Measurements from ENCODE around the gene ZCCHC12.
A peak's percentile ranks its signal among the peaks of the same experiment; 100 is the strongest.
"Not testable (repeated sequence)": the region's sequence is repeated elsewhere in the genome, so short reads cannot be mapped to it uniquely, and the experiment has no call there.

The ZCCHC12 gene

DNA sequence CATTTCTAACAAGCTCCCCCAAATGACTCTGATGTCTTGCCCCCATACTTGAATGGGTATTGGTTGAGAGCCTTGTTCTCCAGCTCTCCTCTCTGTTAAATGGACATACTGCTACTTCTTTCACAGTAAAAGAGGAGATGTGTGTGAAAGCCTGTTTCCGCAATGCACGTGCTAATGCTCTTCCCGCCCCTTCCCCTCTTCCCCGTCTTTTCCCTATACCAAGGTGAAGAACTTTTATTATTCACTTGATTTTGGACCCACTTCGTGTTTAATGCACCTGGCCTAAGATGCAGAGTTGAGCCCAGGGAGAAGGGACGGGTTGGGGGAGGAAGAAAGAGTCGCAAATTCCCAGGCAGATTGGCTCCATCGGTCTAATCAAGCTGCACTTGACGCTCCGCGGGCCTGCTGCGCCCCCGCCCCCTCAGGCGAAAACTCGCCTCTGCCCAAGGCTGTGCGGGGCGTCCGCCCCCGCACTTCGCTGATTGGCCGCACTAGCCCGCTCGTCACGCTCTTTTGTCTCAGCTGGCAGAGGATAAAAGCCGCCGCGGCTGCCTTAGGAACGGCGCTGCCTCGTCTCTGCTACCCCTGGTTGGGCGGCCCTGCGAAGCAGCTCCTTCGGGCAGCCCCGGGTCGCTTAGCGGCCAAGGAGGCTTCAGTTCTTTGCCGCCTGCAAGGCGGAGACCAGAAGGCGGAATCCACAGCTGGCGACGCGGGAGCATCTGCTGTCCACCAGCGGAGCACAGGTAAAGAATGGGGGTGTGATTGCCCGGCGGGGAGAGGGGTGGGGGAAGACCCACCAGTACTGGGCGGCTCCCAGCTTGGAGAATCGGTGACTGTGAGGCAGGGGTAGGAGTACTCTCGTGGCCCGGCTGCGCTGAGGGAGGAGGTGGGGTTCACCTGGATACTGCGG, at the start of gene ZCCHC12:
ZCCHC12 (plus strand) TSS at position 562 of the 910 bp plus-strand sequence. CDS start 1,421 bp downstream, outside the sequence.
- DNase-seq = no peak

DNA sequence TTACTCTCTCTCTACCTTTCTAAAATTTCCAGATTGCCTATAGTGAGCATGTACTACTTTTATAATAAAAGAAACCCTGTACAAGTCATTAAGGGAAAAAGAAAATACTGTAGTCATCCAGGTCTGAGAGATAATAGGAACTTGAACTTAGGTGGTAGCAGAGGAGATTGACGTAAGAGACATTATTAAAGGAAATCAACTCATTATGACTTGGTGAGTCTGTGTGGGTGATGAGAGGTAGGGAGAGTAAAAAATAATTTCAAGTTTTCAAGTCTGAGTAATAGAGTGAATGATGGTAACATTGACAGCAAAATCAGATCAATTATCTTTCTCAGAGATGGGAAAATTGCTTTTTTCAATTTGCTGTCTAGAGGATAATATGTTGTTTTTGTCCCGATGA, 44.0 kb upstream of the ZCCHC12 start:
- no peak for DNase-seq

GRCh38 chrX:118780509-118780908, 43.1 kb upstream of the ZCCHC12 start:
- no peak for DNase-seq

GRCh38 chrX:118780911-118781310, 42.7 kb upstream of the ZCCHC12 start:
- DNase-seq = no peak

DNA sequence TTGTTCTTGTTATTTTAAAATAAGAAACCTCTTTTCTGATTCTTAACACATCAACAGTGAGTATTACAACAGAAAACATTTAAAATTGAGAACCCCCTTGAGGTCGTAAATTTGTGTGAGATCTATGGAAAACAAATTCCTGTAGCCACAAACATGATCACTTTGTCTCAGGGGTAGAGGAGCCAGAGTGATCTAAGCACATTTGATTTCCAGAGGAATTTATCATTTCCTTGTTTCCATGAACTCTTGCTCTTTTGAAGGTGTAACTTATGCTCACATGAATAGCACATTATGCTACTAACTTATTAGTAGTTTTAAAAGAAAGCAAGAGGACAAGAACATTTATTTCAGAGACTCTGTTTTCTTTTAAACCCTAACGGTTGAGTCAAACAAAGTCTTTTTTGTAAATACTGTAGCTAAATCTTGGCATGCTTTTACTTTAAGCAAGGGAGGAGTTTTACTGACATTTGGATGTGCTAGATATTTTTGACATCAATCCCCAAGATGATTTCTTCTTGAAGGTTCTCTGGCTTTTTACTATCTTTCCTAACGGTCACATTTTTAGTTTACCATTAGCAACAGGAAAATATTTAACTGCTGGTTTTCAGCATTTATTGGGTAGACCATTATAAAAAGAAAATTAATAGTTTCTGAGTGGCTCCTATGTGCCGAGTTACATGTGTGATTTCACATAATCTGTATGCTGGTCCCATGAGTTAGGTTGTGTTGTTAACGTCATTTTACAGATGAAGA, 27.9 kb upstream of the ZCCHC12 start:
- no peak for DNase-seq

DNA sequence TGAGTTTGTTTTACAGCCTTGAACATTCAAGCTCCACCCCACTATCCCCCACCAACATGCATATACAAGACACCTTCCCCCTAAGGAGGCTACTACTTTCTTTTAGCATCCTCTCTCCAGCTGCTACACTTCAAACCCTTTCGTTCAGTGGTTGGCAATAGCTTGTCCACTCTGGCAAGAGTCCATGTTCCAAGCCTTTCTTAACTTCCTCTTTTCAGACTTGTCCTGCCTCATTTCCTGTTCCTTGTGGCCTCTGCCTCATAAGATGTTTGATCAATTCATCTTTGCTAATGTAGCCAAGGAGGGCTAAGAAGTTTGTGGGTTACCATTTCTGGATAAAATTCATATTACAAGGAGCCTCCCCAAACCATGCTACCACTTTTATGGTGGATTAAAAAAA, 20.8 kb upstream of the ZCCHC12 start:
- DNase-seq = no peak

GRCh38 chrX:118807151-118808017, 16.2 kb upstream of the ZCCHC12 start:
- peak in 1 of 2 experiments; percentile 1 for DNase-seq

DNA sequence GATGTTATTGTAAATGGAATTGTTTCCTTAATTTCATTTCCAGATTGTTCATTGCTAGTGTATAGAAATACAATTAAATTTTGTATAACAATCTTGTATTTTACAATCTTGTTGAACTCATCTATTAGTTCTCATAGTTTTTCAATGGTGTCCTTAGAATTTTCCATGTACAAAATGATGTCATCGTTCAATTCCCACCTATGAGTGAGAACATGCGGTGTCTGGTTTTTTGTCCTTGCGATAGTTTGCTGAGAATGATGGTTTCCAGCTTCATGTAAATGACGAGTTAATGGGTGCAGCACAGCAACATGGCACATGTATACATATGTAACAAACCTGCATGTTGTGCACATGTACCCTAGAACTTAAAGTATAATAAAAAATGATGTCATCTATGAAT, 6.4 kb upstream of the ZCCHC12 start:
- DNase-seq = not testable (repeated sequence)

- DNase-seq = no peak
These were observed 628 bp downstream of the ZCCHC12 start for GRCh38 chrX:118824173-118824730.

GRCh38 chrX:118825227-118825626, 1.6 kb downstream of the ZCCHC12 start:
- no peak for DNase-seq

- DNase-seq = peak in 1 of 2 experiments; percentile 3
These were observed 15.8 kb downstream of the ZCCHC12 start for GRCh38 chrX:118839334-118839958.

- peak in 1 of 2 experiments; percentile 25 for DNase-seq
These were observed 24.1 kb downstream of the ZCCHC12 start for GRCh38 chrX:118847676-118848075.

GRCh38 chrX:118853596-118853995, 30.0 kb downstream of the ZCCHC12 start:
- no peak for DNase-seq

DNA sequence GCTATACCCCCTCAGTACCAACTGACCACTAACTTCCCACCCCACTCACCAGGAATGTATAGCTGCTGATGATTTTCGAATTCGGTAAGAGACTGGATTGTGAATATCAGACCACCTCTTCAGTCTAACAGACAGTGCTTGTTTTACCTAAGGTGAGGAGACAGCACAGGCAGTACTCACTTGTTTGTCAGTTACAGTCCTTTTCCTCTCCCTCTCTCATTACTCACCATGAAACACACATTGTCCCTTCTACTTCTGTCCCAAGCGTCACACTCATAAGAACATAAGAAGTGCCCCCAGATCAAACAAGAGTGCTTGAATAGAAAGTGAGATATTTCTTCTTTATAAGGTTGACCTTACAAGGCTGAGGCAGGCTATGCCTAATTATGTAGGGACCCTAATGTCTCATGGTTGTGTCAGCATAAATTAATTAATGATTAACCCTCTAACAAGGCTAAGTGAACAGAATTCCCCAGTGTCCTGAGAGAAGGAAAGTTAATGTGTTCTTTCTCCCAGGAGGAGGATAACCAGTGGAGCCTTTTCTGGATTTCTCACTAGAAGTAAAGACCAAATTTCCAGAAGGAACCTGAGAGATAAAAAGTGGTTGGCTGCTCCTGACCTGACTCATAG, 32.2 kb downstream of the ZCCHC12 start:
- no peak for DNase-seq

DNA sequence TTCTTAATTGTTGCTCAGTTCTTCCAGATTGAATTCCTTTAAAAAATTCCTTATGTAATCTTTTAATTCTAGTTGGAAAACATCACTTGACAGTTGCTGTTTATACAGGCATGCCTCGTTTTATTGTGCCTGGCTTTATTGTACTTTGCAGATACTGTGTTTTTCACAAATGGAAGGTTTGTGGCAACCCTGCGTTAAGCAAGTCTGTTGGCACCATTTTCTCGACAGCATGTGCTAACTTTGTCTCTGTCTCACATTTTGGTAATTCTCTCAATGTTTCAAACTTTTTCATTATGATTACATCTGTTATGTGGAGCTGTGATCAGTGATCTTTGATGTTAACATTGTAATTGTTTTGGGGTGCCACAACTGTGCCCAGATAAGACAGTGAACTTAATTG, 33.4 kb downstream of the ZCCHC12 start:
- no peak for DNase-seq

- no peak for DNase-seq
These were observed 37.7 kb downstream of the ZCCHC12 start for GRCh38 chrX:118861338-118861737.

- DNase-seq = no peak
These were observed 38.5 kb downstream of the ZCCHC12 start for GRCh38 chrX:118862091-118862490.

DNA sequence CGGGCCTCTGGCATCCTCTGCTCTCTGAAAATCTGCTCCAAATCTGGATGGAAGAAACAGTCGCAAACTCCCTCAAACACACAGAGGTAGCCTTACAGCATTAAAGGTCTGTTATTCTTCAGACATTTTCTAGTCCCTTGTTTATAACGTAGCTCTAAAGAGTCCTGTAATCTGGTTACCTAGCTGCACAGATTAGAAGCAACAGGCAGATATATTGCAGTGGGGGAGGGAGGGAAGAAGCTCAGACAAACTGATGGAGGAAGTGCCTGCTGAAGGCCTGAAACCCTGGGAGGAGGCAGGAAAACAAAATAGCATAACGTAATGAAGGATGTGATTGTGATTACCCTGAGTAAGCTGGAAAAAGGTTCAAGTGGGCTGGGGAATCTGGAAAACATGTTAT, 39.4 kb downstream of the ZCCHC12 start:
- no peak for DNase-seq

- DNase-seq = no peak
These were observed 40.5 kb downstream of the ZCCHC12 start for GRCh38 chrX:118864063-118864635.

DNA sequence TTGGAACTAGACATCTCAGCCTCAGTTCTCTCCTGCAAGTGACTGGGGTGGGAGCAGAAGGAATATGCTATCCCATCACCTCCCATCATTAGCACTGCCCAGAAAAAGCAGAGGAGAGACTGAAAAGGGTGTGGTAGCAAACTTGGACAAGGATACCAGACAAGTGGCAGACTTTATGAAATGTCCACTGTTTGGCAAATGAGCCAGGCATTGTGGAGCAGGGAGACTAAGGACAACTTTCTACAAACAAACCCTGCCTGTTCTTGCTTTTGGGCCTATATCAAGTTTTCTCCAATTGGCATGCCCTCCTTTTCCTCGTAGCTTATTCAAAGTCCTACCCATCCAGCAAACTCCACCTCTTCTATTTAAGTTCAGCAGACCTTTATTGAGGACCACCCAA, 41.6 kb downstream of the ZCCHC12 start:
- no peak for DNase-seq

GRCh38 chrX:118867251-118867650, 43.6 kb downstream of the ZCCHC12 start:
- DNase-seq = no peak
